Kidney tubule cell (primary cell): Measurements from ENCODE around the gene PTPN12.
"Not testable (repeated sequence)": the region's sequence is repeated elsewhere in the genome, so short reads cannot be mapped to it uniquely, and the experiment has no call there.

Experiments
- DNase-seq: peaks from one replicate; pipeline ENCODE4 v3.0.0-alpha.2; 2018; ENCODE audit warnings: low spot score

Gene PTPN12

DNA sequence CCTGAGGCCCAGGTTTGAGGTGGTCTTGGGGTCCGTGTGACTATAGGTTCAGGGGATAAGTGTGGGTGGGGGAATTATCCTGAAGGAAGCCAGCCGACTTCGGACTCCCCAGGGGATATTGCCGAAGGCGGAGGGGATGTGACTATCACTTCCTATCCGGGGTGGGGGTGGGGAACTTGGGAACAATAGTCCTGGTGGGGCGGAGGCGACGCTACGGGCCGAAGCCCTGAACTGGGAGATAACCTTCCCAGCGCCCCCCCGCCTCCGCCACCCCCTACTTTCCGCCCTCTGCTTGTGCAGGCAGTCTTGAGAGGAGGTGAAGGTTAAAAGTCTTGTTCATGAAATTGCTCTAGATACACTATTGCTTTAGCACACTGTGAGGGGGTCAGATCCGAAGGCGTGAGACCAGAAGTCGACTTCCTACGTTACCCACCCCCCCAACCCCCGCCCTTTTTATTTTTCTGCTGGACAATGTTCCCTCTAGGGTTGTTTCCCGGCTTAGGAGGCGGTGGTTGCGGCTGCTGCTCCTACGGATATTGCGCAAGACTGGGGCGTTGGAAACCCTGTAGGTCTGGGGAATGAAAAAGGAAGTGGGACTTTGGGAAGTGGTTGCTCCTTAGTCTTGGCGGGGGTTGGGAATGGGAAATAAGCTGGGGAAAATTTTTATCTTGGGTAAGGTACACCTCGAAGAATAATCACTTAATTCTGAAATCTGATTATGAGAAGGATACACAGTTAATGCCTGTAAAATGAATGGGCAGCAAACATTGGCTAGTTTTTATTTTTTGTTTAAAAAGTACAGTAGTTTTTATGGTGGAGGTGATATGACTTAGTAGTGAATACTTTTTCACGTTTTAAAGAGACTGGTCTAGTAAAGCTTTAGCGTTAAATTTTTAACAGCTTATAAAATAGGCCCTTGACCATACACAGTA, 1.5 kb downstream of the PTPN12 start:
- peak; percentile 95 for DNase-seq

- DNase-seq: no peak
These were observed 3.3 kb downstream of the PTPN12 start for GRCh38 chr7:77540402-77540822.

DNA sequence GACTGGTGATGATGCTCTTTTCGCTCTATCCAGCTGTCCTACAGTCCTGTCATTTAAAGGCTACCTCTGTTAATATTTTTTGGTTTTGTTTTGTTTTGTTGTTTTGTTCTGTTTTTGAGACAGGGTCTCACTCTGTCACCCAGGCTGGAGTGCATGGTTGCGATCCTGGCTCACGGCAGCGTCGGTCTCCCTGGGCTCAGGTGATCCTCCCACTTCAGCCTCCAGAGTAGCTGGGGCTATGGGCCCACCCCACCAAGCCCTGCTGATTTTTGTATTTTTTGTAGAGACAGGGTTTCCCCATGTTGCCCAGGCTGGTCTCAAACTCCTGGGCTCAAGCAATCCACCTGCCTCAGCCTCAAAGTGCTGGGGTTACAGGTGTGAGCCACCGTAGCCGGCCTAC, 3.9 kb downstream of the PTPN12 start:
- DNase-seq: not testable (repeated sequence)

- peak; percentile 32 for DNase-seq
These were observed 5.3 kb downstream of the PTPN12 start for GRCh38 chr7:77542409-77542808.

- no peak for DNase-seq
These were observed 5.8 kb downstream of the PTPN12 start for GRCh38 chr7:77542895-77543294.

GRCh38 chr7:77543910-77544309, 6.8 kb downstream of the PTPN12 start:
- DNase-seq: no peak

DNA sequence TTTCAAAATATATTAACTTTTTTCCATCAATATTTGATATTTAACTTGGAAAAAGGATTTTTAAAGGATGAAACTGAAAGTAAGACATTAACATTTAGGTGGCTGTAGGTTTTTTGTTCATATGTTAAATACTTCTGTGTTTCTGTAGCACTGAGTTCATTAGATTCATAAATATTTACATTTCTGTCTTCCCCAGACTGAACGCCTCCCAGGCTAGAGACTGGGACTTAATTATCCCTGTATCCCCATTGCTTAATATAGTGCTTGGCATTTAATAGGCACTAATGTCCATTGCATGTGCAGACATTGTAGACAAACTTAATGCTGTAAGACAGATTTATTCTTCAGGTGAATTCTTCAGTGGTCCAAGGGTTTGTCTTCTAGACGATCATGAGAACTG, 7.4 kb downstream of the PTPN12 start:
- no peak for DNase-seq

DNA sequence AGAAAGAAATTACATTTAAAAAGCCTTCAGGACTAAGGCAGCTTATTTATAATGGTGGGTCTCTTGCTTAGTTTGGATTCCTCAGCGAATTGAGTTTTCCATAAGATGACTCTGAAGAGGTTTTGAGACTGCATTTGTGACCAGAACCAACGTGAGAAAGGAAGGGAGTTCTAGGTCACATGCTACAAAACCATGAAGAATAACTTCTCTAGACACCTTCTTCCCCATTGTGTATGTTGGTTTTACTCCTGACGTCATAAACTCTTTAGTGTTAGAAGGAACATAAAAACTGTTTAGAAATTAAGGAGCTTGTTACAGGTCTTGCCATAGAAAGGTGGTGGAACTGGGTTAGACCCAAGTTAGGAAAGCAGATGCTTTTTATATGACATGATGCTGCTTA, 11.1 kb downstream of the PTPN12 start:
- no peak for DNase-seq

DNA sequence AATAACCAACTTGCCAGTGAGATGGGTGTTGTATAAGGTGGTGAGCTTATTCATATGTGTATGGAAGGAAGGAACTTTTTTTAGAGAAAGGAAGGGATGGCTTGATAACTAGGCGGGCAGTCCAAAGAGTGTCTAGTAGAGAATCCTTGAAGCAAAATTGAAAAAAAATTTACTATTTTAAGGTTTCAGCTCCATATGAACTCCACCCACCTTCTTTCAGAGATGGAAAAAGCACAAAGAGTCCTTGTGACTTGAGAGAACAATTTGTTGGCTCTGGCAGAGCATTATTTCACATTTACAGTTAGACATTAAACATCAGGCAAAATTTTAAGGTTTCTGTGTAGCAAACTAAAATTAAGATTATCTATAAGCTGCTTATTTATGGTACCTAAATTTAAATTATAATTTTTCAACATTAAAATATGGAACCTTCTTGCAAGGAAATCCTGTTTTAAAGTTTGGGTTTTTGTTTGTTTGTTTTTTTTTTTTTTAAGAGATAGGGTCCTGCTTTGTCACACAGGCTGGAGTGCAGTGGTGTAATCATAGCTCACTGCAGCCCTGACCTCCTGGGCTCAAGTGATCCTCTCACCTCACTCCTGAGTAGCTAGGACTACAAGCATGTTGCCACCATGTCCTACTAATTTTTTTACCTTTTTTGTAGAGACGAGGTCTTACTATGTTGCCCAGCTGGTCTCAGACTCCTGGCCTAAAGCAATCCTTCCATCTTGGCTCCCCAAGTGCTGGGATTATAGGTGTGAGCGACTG, 12.2 kb downstream of the PTPN12 start:
- DNase-seq: no peak

DNA sequence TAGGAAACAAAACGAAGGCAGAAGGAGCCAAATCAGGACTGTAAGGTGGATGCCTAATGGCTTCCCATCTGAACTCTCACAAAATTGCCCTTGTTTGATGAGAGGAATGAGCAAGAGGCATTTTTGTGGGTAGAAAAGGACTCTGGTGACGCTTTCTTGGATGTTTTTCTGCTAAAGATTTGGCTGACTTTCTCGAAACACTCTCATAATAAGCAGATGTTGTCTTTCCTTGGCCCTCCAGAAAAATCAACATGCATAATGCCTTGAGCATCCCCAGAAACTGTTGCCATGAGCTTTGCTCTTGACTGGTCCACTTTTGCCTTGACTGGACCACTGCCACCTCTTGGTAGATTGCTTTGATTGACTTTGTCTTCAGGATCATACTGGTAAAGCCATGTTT, 13.5 kb downstream of the PTPN12 start:
- no peak for DNase-seq

GRCh38 chr7:77553123-77553522, 16.0 kb downstream of the PTPN12 start:
- DNase-seq: no peak

DNA sequence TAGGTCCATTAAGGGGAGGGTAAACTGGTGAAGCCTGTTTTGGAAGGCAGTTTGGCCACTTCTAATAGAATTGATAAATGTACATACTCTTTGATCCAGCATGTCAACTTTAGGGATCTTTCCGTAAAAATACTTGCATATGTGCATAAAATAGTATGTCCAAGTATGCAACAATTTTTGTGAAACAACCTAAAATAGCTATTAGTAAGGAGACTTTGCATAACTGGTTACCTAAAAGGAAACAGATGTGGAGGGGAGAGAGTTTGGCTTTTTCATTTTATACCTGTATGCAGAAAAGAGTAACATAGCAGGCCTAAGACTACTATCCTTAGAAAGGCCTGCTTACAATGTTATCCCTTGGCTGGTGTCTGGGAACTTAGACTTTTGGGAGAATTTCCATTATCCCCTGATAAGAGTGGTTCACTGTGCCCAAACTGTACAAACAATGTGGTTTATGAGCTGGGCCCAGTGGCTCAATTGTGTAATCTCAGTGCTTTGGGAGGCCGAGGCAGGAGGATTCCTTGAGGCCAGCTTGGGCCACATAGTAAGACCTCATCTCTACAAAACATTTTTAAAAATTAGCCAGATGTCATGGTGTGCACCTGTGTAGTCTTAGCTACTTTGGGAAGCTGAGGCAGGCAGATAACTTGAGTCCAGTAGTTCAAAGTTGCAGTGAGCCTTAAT, 21.3 kb downstream of the PTPN12 start:
- DNase-seq: no peak

GRCh38 chr7:77561352-77561751, 24.3 kb downstream of the PTPN12 start:
- DNase-seq: no peak

GRCh38 chr7:77563275-77563674, 26.2 kb downstream of the PTPN12 start:
- DNase-seq: no peak

DNA sequence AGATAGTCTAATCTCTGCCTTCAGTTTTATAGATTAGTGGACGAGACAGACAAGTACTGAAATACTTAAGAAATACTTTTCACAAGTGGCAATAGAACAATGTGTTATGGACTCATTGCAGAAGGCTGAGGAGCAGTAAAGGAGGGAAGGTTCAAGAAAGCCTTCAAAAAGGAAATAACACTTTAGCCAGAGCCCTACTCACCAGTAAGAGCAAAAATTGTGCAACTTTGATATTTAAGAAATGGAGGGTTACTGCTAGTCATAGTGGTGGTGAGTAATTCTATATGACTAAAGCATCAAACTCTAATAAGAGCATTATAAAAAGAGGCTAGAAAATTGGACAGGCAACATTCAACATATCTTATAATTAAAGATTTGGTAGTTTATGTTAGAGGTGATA, 28.8 kb downstream of the PTPN12 start:
- peak; percentile 25 for DNase-seq

GRCh38 chr7:77566421-77566820, 29.3 kb downstream of the PTPN12 start:
- no peak for DNase-seq

GRCh38 chr7:77569514-77570232, 32.6 kb downstream of the PTPN12 start:
- DNase-seq: no peak

DNA sequence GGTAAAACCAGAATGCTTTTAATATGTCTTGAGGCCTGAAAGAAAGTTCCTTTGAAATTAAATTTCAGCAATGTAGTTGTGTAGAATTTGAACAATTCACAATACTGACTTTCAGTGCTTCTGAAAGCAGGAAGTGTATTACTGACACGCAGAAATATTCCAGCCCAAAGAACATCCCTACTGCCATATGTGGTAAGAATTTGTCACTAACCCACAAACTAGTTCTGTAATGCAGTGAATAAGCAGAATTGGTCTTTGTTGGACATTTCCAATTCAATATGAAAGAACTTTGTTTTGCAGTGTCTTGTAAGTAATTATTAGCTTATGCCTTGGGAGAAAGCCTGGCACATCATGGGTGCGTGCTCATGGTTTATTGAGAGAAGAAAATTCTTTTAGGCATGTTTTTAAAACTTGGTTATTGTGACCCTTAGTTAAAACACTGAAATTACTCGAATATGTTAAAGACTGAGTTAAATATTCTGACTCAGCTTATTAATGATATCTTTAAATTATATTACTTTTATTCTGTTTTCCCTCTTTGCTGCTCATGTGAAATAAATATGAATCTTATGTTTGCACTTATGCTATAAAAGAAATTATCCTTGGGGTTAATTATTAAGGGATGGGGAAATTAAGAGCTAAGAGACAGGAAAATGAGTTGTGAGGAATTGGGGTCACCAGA, 33.4 kb downstream of the PTPN12 start:
- peak; percentile 87 for DNase-seq

- no peak for DNase-seq
These were observed 34.7 kb downstream of the PTPN12 start for GRCh38 chr7:77571801-77572200.

DNA sequence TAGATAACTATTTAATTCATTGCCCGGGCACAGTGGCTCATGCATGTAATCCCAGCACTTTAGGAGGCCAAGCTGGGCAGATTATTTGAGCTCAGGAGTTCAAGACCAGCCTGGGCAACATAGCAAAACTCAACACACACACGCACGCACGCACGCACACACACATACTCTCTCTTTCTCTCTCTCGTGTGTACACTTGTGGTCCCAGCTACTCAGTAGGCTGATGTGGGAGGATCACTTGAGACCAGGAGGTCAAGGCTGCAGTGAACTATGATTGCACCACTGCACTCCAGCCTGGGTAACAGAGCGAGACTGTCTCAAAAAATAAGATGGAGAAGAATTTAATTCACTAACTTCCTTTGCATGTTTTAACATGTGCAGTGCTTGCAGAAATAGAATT, 38.1 kb downstream of the PTPN12 start:
- peak; percentile 28 for DNase-seq

GRCh38 chr7:77576856-77577255, 39.8 kb downstream of the PTPN12 start:
- no peak for DNase-seq
